ENCODE data around the gene NCK1. TPM values are rescaled to one million over a fixed set of nuclear protein-coding genes. Genes with fewer than 3 reads are reported as not detected.

The NCK1 gene
- total and polyA plus RNA-seq, 2 experiments from 2014 or later = 28.4 to 28.7 TPM

- peaks cover 36% of the 10 kb centered on the region for H3K36me3 Mint-ChIP-seq (ENCODE audit: low read depth)
- DNase-seq (ENCODE audit: low spot score) (no peak), ATAC-seq (no peak)
- peaks cover 6% of the 10 kb centered on the region; the same call in 1 of the 2 replicates for H3K4me1 ChIP-seq (ENCODE audit: insufficient read depth)
- H3K36me3 ChIP-seq (ENCODE audit: insufficient read depth) = no peaks in the 10 kb centered on the region; the same call in 1 of the 2 replicates
- no peaks in the 10 kb centered on the region for H3K9me2 ChIP-seq (ENCODE audit: insufficient read depth)
- no peaks in the 10 kb centered on the region for H3K9me3 Mint-ChIP-seq
- peaks cover 5% of the 10 kb centered on the region for H3K27me3 Mint-ChIP-seq (ENCODE audit: insufficient read depth, low read depth, poor library complexity)
- no peak overlapping the region for H3K4me3 Mint-ChIP-seq
- no peaks in the 10 kb centered on the region for H3K27me3 ChIP-seq (ENCODE audit: insufficient read depth)
- peaks cover 18% of the 10 kb centered on the region; the same call in 1 of the 2 replicates for H4K20me1 ChIP-seq (replicated peaks; ENCODE audit: insufficient read depth)
- H3F3A ChIP-seq (replicated peaks; ENCODE audit: low read depth) = no peaks in the 10 kb centered on the region
- no peak overlapping the region for H3K27ac ChIP-seq (ENCODE audit: low read depth)
- H2AFZ ChIP-seq = no peak overlapping the region
- TF ChIP-seq ZNF114 (CRISPR knock-in tag; IDR thresholded peaks at IDR 0.05) (no peak), EZH2phosphoT487 (IDR thresholded peaks at IDR 0.05; ENCODE audit: unreplicated experiment) (no peak), JUNB (IDR thresholded peaks at IDR 0.05; ENCODE audit: unreplicated experiment) (no peak), ZNF462 (CRISPR knock-in tag; IDR thresholded peaks at IDR 0.05) (no peak)
- TF ChIP-seq, protein P1, sequence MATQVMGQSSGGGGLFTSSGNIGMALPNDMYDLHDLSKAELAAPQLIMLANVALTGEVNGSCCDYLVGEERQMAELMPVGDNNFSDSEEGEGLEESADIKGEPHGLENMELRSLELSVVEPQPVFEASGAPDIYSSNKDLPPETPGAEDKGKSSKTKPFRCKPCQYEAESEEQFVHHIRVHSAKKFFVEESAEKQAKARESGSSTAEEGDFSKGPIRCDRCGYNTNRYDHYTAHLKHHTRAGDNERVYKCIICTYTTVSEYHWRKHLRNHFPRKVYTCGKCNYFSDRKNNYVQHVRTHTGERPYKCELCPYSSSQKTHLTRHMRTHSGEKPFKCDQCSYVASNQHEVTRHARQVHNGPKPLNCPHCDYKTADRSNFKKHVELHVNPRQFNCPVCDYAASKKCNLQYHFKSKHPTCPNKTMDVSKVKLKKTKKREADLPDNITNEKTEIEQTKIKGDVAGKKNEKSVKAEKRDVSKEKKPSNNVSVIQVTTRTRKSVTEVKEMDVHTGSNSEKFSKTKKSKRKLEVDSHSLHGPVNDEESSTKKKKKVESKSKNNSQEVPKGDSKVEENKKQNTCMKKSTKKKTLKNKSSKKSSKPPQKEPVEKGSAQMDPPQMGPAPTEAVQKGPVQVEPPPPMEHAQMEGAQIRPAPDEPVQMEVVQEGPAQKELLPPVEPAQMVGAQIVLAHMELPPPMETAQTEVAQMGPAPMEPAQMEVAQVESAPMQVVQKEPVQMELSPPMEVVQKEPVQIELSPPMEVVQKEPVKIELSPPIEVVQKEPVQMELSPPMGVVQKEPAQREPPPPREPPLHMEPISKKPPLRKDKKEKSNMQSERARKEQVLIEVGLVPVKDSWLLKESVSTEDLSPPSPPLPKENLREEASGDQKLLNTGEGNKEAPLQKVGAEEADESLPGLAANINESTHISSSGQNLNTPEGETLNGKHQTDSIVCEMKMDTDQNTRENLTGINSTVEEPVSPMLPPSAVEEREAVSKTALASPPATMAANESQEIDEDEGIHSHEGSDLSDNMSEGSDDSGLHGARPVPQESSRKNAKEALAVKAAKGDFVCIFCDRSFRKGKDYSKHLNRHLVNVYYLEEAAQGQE (IDR thresholded peaks at IDR 0.05; ENCODE audit: unreplicated experiment) = no peak
- H3K27ac Mint-ChIP-seq = no peak overlapping the region
- H3K4me1 Mint-ChIP-seq = peaks cover 13% of the 10 kb centered on the region
- no peak overlapping the region for H3K4me2 ChIP-seq
- no peak overlapping the region for H3K4me3 ChIP-seq
- H3K79me2 ChIP-seq (replicated peaks; ENCODE audit: insufficient read depth) = peaks cover 44% of the 10 kb centered on the region
Measured at GRCh38 chr3:136844724-136845123, 17.3 kb upstream of the NCK1 start.
